Osteocyte (in vitro differentiated cells): ENCODE results near the gene LRRC4C. TPM values are rescaled to one million over a fixed set of nuclear protein-coding genes. Genes with fewer than 3 reads are reported as not detected.

Experiments
- DNase-seq: peaks from one replicate; pipeline ENCODE4 v3.0.0; 2021; ENCODE audit warnings: mixed read lengths; ENCODE audit not compliant: unreplicated experiment; ENCODE audit errors: extremely low spot score
- H3K27ac Mint-ChIP-seq: one replicate; pipeline ENCODE4 v1.8.0; 2021; ENCODE audit warnings: mild to moderate bottlenecking, mixed read lengths; ENCODE audit not compliant: unreplicated experiment
- H3K27me3 Mint-ChIP-seq: one replicate; pipeline ENCODE4 v1.8.0; 2021; ENCODE audit warnings: mixed read lengths; ENCODE audit not compliant: unreplicated experiment
- H3K36me3 Mint-ChIP-seq: one replicate; pipeline ENCODE4 v1.8.0; 2021; ENCODE audit warnings: mixed read lengths; ENCODE audit not compliant: unreplicated experiment
- H3K4me1 Mint-ChIP-seq: one replicate; pipeline ENCODE4 v1.8.0; 2021; ENCODE audit warnings: mixed read lengths; ENCODE audit not compliant: unreplicated experiment
- H3K4me3 Mint-ChIP-seq: one replicate; pipeline ENCODE4 v1.8.0; 2021; ENCODE audit warnings: mild to moderate bottlenecking, moderate library complexity, mixed read lengths; ENCODE audit not compliant: unreplicated experiment
- H3K9me3 Mint-ChIP-seq: one replicate; pipeline ENCODE4 v1.8.0; 2021; ENCODE audit warnings: mixed read lengths; ENCODE audit not compliant: unreplicated experiment
- CTCF ChIP-seq: fragments of 200-600 bp; sonication (generic); IDR thresholded peaks from 2 replicates; pipeline ENCODE4 v1.5.0; 2021; ENCODE audit warnings: antibody characterized with exemption, mild to moderate bottlenecking, moderate library complexity
- total RNA-seq: library from RNA; stranded (reverse); gene quantifications from 2 replicates; pipeline ENCODE4 v1.2.1, GENCODE V29; 2021

LRRC4C gene
- total RNA-seq, 1 donor from 2014 or later, result 0.16 TPM

GRCh38 chr11:41301023-41301422, 158.4 kb downstream of the LRRC4C start:
- Mint-ChIP-seq H3K36me3 (no peaks in the 10 kb centered on the region), H3K4me1 (no peaks in the 10 kb centered on the region), H3K27ac (no peak overlapping the region), H3K27me3 (no peaks in the 10 kb centered on the region), H3K4me3 (no peak overlapping the region), H3K9me3 (no peaks in the 10 kb centered on the region)
- DNase-seq, result no peak
- TF ChIP-seq CTCF, result no peak

GRCh38 chr11:41289408-41289807, 170.0 kb downstream of the LRRC4C start:
- H3K27me3 Mint-ChIP-seq, result no peaks in the 10 kb centered on the region
- no peak overlapping the region for H3K4me3 Mint-ChIP-seq
- TF ChIP-seq CTCF, result no peak
- H3K9me3 Mint-ChIP-seq, result no peaks in the 10 kb centered on the region
- H3K27ac Mint-ChIP-seq, result no peak overlapping the region
- no peaks in the 10 kb centered on the region for H3K36me3 Mint-ChIP-seq
- no peaks in the 10 kb centered on the region for H3K4me1 Mint-ChIP-seq
- no peak for DNase-seq

- H3K4me1 Mint-ChIP-seq, result no peaks in the 10 kb centered on the region
Observed at GRCh38 chr11:41286751-41287150, 172.7 kb downstream of the LRRC4C start.

GRCh38 chr11:41284354-41284753, 175.1 kb downstream of the LRRC4C start:
- Mint-ChIP-seq H3K27ac (no peak overlapping the region), H3K27me3 (no peaks in the 10 kb centered on the region), H3K9me3 (no peaks in the 10 kb centered on the region), H3K36me3 (no peaks in the 10 kb centered on the region), H3K4me3 (no peak overlapping the region), H3K4me1 (no peaks in the 10 kb centered on the region)
- no peak for DNase-seq
- no peak for TF ChIP-seq CTCF

More at GRCh38 chr11:41286751-41287150, 172.7 kb downstream of the LRRC4C start:
- H3K36me3 Mint-ChIP-seq, result no peaks in the 10 kb centered on the region
- DNase-seq, result no peak
- no peak overlapping the region for H3K4me3 Mint-ChIP-seq
- no peak for TF ChIP-seq CTCF
- no peaks in the 10 kb centered on the region for H3K27me3 Mint-ChIP-seq
- H3K27ac Mint-ChIP-seq, result no peak overlapping the region
- no peaks in the 10 kb centered on the region for H3K9me3 Mint-ChIP-seq

GRCh38 chr11:41283191-41283930, 176.1 kb downstream of the LRRC4C start:
- Mint-ChIP-seq H3K9me3 (no peaks in the 10 kb centered on the region), H3K4me1 (no peaks in the 10 kb centered on the region), H3K27me3 (no peaks in the 10 kb centered on the region), H3K27ac (no peak overlapping the region), H3K4me3 (no peak overlapping the region), H3K36me3 (no peaks in the 10 kb centered on the region)
- DNase-seq, result no peak
- no peak for TF ChIP-seq CTCF
